Type B pancreatic cell (in vitro differentiated cells): ENCODE results near the gene BAIAP2. TPM values are rescaled to one million over a fixed set of nuclear protein-coding genes. Genes with fewer than 3 reads are reported as not detected.

Source experiments
- DNase-seq: peaks from one replicate; pipeline ENCODE4 v3.0.0; 2021; ENCODE audit warnings: mixed read lengths; ENCODE audit not compliant: unreplicated experiment; ENCODE audit errors: extremely low spot score
- H3K27ac Mint-ChIP-seq: 2 replicates; pipeline ENCODE4 v1.8.0; 2021; ENCODE audit warnings: mild to moderate bottlenecking, mixed read lengths
- H3K27me3 Mint-ChIP-seq: 2 replicates; pipeline ENCODE4 v1.8.0; 2021; ENCODE audit warnings: mixed read lengths
- H3K36me3 Mint-ChIP-seq: 2 replicates; pipeline ENCODE4 v1.8.0; 2021; ENCODE audit warnings: mixed read lengths
- H3K4me1 Mint-ChIP-seq: one replicate; pipeline ENCODE4 v1.8.0; 2021; ENCODE audit warnings: mixed read lengths; ENCODE audit not compliant: unreplicated experiment
- H3K4me3 Mint-ChIP-seq: 2 replicates; pipeline ENCODE4 v1.8.0; 2021; ENCODE audit warnings: mild to moderate bottlenecking, mixed read lengths
- H3K9me3 Mint-ChIP-seq: 2 replicates; pipeline ENCODE4 v1.8.0; 2021; ENCODE audit warnings: mixed read lengths
- CTCF ChIP-seq: fragments of 200-600 bp; sonication (generic); conservative IDR thresholded peaks from 2 replicates; pipeline ENCODE4 v1.5.0; 2021; ENCODE audit warnings: antibody characterized with exemption, mild to moderate bottlenecking
- total RNA-seq: library from RNA; stranded (reverse); gene quantifications from 2 replicates; pipeline ENCODE4 v1.2.1, GENCODE V29; 2021; ENCODE audit warnings: low replicate concordance

Gene BAIAP2
- total RNA-seq, 1 donor from 2014 or later: 62.7 TPM

- no peaks in the 10 kb centered on the region for H3K9me3 Mint-ChIP-seq
- H3K27me3 Mint-ChIP-seq: no peaks in the 10 kb centered on the region
- no peak overlapping the region for H3K27ac Mint-ChIP-seq
- H3K36me3 Mint-ChIP-seq: no peaks in the 10 kb centered on the region
- TF ChIP-seq CTCF: no peak
- no peaks in the 10 kb centered on the region for H3K4me1 Mint-ChIP-seq
- H3K4me3 Mint-ChIP-seq: no peak overlapping the region
- no peak for DNase-seq
These were observed 100.7 kb downstream of the BAIAP2 start for GRCh38 chr17:81135505-81136278.

- Mint-ChIP-seq H3K27ac (no peak overlapping the region), H3K27me3 (no peaks in the 10 kb centered on the region), H3K9me3 (no peaks in the 10 kb centered on the region), H3K4me1 (no peaks in the 10 kb centered on the region), H3K4me3 (no peak overlapping the region), H3K36me3 (no peaks in the 10 kb centered on the region)
- no peak for DNase-seq
- TF ChIP-seq CTCF: no peak
These were observed 101.4 kb downstream of the BAIAP2 start for GRCh38 chr17:81136366-81136765.

- no peak for DNase-seq
- Mint-ChIP-seq H3K4me3 (no peak overlapping the region), H3K36me3 (no peaks in the 10 kb centered on the region), H3K9me3 (no peaks in the 10 kb centered on the region), H3K27ac (no peak overlapping the region), H3K4me1 (no peaks in the 10 kb centered on the region), H3K27me3 (no peaks in the 10 kb centered on the region)
- no peak for TF ChIP-seq CTCF
These were observed 102.3 kb downstream of the BAIAP2 start for GRCh38 chr17:81137248-81137647.

GRCh38 chr17:81138083-81138482 lies 103.1 kb downstream of the BAIAP2 start:
- no peaks in the 10 kb centered on the region for H3K27me3 Mint-ChIP-seq
- peak overlapping the region; percentile 58 for H3K27ac Mint-ChIP-seq
- no peak for TF ChIP-seq CTCF
- no peak for DNase-seq
- no peaks in the 10 kb centered on the region for H3K9me3 Mint-ChIP-seq
- H3K4me1 Mint-ChIP-seq: no peaks in the 10 kb centered on the region
- no peak overlapping the region for H3K4me3 Mint-ChIP-seq
- no peaks in the 10 kb centered on the region for H3K36me3 Mint-ChIP-seq

- Mint-ChIP-seq H3K27me3 (no peaks in the 10 kb centered on the region), H3K9me3 (no peaks in the 10 kb centered on the region), H3K36me3 (no peaks in the 10 kb centered on the region), H3K4me1 (no peaks in the 10 kb centered on the region), H3K27ac (peak overlapping the region; percentile 58), H3K4me3 (no peak overlapping the region)
- TF ChIP-seq CTCF: no peak
- no peak for DNase-seq
These were observed 103.5 kb downstream of the BAIAP2 start for GRCh38 chr17:81138500-81138899.
